HepG2 (cell line): Measurements from ENCODE around the gene GRAMD1A. TPM values are rescaled to one million over a fixed set of nuclear protein-coding genes. Genes with fewer than 3 reads are reported as not detected.

Experiments used
- ARHGAP35 ChIP-seq: sonication (generic); formaldehyde crosslinking; IDR thresholded peaks from 2 replicates; pipeline ENCODE4 v1.9.0; 2022; ENCODE audit warnings: mild to moderate bottlenecking, inconsistent platforms, moderate library complexity, missing genetic modification reagents, borderline replicate concordance
- ATRX ChIP-seq: sonication (generic); formaldehyde crosslinking; IDR thresholded peaks from 2 replicates; pipeline ENCODE4 v1.4.0; 2020; ENCODE audit warnings: missing genetic modification reagents, borderline replicate concordance
- BRF2 ChIP-seq: sonication (generic); formaldehyde crosslinking; IDR thresholded peaks from 2 replicates; pipeline ENCODE4 v1.8.1; 2022; ENCODE audit warnings: mild to moderate bottlenecking, missing genetic modification reagents
- ELF4 ChIP-seq: sonication (generic); formaldehyde crosslinking; IDR thresholded peaks from 2 replicates; pipeline ENCODE4 v1.5.0; 2020; ENCODE audit warnings: missing genetic modification reagents, mild to moderate bottlenecking, moderate library complexity, borderline replicate concordance
- EP300 ChIP-seq, 3 experiments: sonication (generic) in 1 of 3; formaldehyde crosslinking in 1 of 3; IDR thresholded peaks; 2 replicates each; pipeline versions ENCODE4 v1.5.1 to v1.6.1; 2011 to 2020; ENCODE audit warnings: low read depth in 2 of 3, low read length in 2 of 3, borderline replicate concordance in 1 of 3, improper control_type of control experiment in 1 of 3, mild to moderate bottlenecking in 1 of 3, missing genetic modification reagents in 1 of 3, moderate library complexity in 1 of 3
- ETV5 ChIP-seq: IDR thresholded peaks from 2 replicates; pipeline ENCODE4 v1.6.1; 2018; ENCODE audit warnings: missing biosample characterization, missing genetic modification reagents, inconsistent platforms, borderline replicate concordance
- FOXP4 ChIP-seq: sonication (generic); formaldehyde crosslinking; IDR thresholded peaks from 2 replicates; pipeline ENCODE4 v1.4.0; 2020; ENCODE audit warnings: missing genetic modification reagents
- HNF1B ChIP-seq: sonication (generic); formaldehyde crosslinking; IDR thresholded peaks from 2 replicates; pipeline ENCODE4 v1.5.1; 2020; ENCODE audit warnings: mild to moderate bottlenecking, moderate library complexity, missing genetic modification reagents
- HNRNPUL1 ChIP-seq: fragments of 200-400 bp; formaldehyde crosslinking; IDR thresholded peaks from 2 replicates; pipeline ENCODE4 v1.6.1; 2017; ENCODE audit warnings: low read depth, mild to moderate bottlenecking, low read length, moderate library complexity
- HOXA3 ChIP-seq: sonication (generic); formaldehyde crosslinking; IDR thresholded peaks from 2 replicates; pipeline ENCODE4 v1.5.0; 2020; ENCODE audit warnings: missing genetic modification reagents
- MATR3 ChIP-seq: sonication (generic); formaldehyde crosslinking; IDR thresholded peaks from 2 replicates; pipeline ENCODE4 v1.4.0; 2020; ENCODE audit warnings: missing genetic modification reagents
- NR2F6 ChIP-seq, 2 experiments: IDR thresholded peaks; 2 replicates each; pipeline ENCODE4 v1.6.1; 2016; ENCODE audit warnings: antibody characterized with exemption in 1 of 2, mild to moderate bottlenecking in 1 of 2
- POGZ ChIP-seq: sonication (generic); formaldehyde crosslinking; IDR thresholded peaks from 2 replicates; pipeline ENCODE4 v1.4.0; 2020; ENCODE audit warnings: mild to moderate bottlenecking, missing genetic modification reagents
- ZNF317 ChIP-seq: sonication (generic); formaldehyde crosslinking; IDR thresholded peaks from 2 replicates; pipeline ENCODE4 v1.5.0; 2020; ENCODE audit warnings: mild to moderate bottlenecking, missing genetic modification reagents
- ZNF362 ChIP-seq: sonication (generic); formaldehyde crosslinking; IDR thresholded peaks from 2 replicates; pipeline ENCODE4 v1.4.0; 2020; ENCODE audit warnings: missing genetic modification reagents, mild to moderate bottlenecking, borderline replicate concordance
- ZNF430 ChIP-seq: sonication (generic); formaldehyde crosslinking; IDR thresholded peaks from 2 replicates; pipeline ENCODE4 v1.9.0; 2021; ENCODE audit warnings: mild to moderate bottlenecking, missing genetic modification reagents
- ZNF549 ChIP-seq: sonication (generic); formaldehyde crosslinking; IDR thresholded peaks from 2 replicates; pipeline ENCODE4 v1.5.0; 2020; ENCODE audit warnings: missing genetic modification reagents
- ZNF557 ChIP-seq: sonication (generic); formaldehyde crosslinking; IDR thresholded peaks from 2 replicates; pipeline ENCODE4 v1.4.0; 2020; ENCODE audit warnings: missing genetic modification reagents
- ZNF567 ChIP-seq: sonication (generic); formaldehyde crosslinking; IDR thresholded peaks from 2 replicates; pipeline ENCODE4 v1.8.1; 2023; ENCODE audit warnings: mild to moderate bottlenecking, missing genetic modification reagents, borderline replicate concordance
- ZNF782 ChIP-seq: sonication (generic); formaldehyde crosslinking; IDR thresholded peaks from 2 replicates; pipeline ENCODE4 v1.4.0; 2020; ENCODE audit warnings: missing genetic modification reagents, mild to moderate bottlenecking, borderline replicate concordance
- ZNF784 ChIP-seq: sonication (generic); formaldehyde crosslinking; IDR thresholded peaks from 2 replicates; pipeline ENCODE4 v1.5.1; 2020; ENCODE audit warnings: missing genetic modification reagents, mild to moderate bottlenecking, borderline replicate concordance
- ZNF792 ChIP-seq: IDR thresholded peaks from 2 replicates; pipeline ENCODE4 v1.6.1; 2016
- polyA plus RNA-seq, 8 experiments: library from polyadenylated mRNA; depleted of rRNA in 3 of 8; stranded (reverse) in 7 of 8; unstranded in 1 of 8; fragments of >200 nt; fragmentation: Illumina TruSeq in 4 of 8; extraction: Trizol in 4 of 8; gene quantifications; 2 replicates each; pipeline versions ENCODE4 v1.2.1 to v1.2.3, GENCODE V29; 2011 to 2016; ENCODE audit warnings: low read depth in 4 of 8, missing spikeins in 1 of 8, mixed read lengths in 1 of 8; ENCODE audit not compliant: insufficient read depth in 1 of 8
- total RNA-seq, 5 experiments: library from RNA; depleted of rRNA; stranded (reverse); fragments of >200 nt; fragmentation: Illumina TruSeq; extraction: Trizol; gene quantifications; 2 replicates each; pipeline ENCODE4 v1.2.3, GENCODE V29; 2016; ENCODE audit warnings: low read depth in 1 of 5

GRAMD1A gene
- total and polyA plus RNA-seq, 2 of the 13 experiments (the other 11 are each of a cell fraction or from before 2014, with no cell fraction given), result 14.7 to 181 TPM

- TF ChIP-seq ZNF784 (CRISPR knock-in tag) (no peak), BRF2 (no peak), EP300 (IDR thresholded peaks at IDR 0.05; ENCODE audit: low read depth in 2 of 2, low read length in 2 of 2) (peak in 1 of 2 experiments; percentile 36; a peak in 1 of 4 replicates), EP300 (CRISPR knock-in tag; IDR thresholded peaks at IDR 0.05; ENCODE audit: borderline replicate concordance) (no peak), FOXP4 (CRISPR knock-in tag) (peak; percentile 95), ZNF362 (CRISPR knock-in tag) (peak; percentile 13; the same call in 1 of the 2 replicates), ZNF567 (no peak), ZNF792 (peak; percentile 100), ELF4 (CRISPR knock-in tag) (peak; percentile 69; the same call in 1 of the 2 replicates), HNRNPUL1 (no peak), ZNF317 (no peak), POGZ (CRISPR knock-in tag) (no peak), ETV5 (CRISPR knock-in tag) (peak; percentile 98), ZNF782 (no peak), ATRX (CRISPR knock-in tag) (no peak), ZNF549 (no peak), ZNF557 (CRISPR knock-in tag) (no peak), HNF1B (CRISPR knock-in tag) (no peak), HOXA3 (CRISPR knock-in tag) (peak; percentile 38; the same call in 1 of the 2 replicates), ZNF430 (CRISPR knock-in tag) (no peak), NR2F6 (IDR thresholded peaks at IDR 0.05) (no peak), NR2F6 (CRISPR knock-in tag; IDR thresholded peaks at IDR 0.05) (0 out of 2 replicates have a peak, but pooled peaks have one; percentile 16), MATR3 (CRISPR knock-in tag) (no peak), ARHGAP35 (CRISPR knock-in tag) (no peak)
Measured at GRCh38 chr19:34961775-34962686, 38.1 kb upstream of the GRAMD1A start (continued).
